ENCODE data around the gene IZUMO1.

The IZUMO1 gene

GRCh38 chr19:48738557-48739403, 7.9 kb downstream of the IZUMO1 start:
- peaks cover 9 to 10% of the 10 kb centered on the region in 2 experiments for H3K4me1 ChIP-seq (ENCODE audit: control insufficient read depth in 1 of 2, insufficient read depth in 2 of 2, low read length in 2 of 2)
- no peaks in the 10 kb centered on the region for H3K36me3 ChIP-seq (ENCODE audit: control insufficient read depth in 1 of 2, insufficient read depth in 2 of 2, low read length in 2 of 2)
- no peak overlapping the region for H3K23ac ChIP-seq (ENCODE audit: low read length)
- peaks cover 16% of the 10 kb centered on the region for H3K27me3 ChIP-seq (ENCODE audit: insufficient read depth, low read length)
- H2AK5ac ChIP-seq (ENCODE audit: low read length) = no peak overlapping the region
- no CpG with 5 or more reads among the region's 96 CpGs for WGBS (ENCODE audit: extremely low coverage, insufficient coverage, insufficient read length)
- H3K9me3 ChIP-seq (ENCODE audit: insufficient read depth, low read depth, low read length) = peaks cover 4% of the 10 kb centered on the region
- peak overlapping the region; percentile 46 for H2BK120ac ChIP-seq (ENCODE audit: insufficient read depth, low read length, poor library complexity)
- H3K4me3 ChIP-seq (ENCODE audit: low read depth, low read length) = peak overlapping the region; percentile 5
- H4K8ac ChIP-seq (ENCODE audit: low read depth, low read length) = peak overlapping the region; percentile 92
- H3K27ac ChIP-seq (ENCODE audit: low read depth, low read length) = no peak overlapping the region
- H3K79me1 ChIP-seq (ENCODE audit: low read length) = peaks cover 8% of the 10 kb centered on the region
- peak overlapping the region; percentile 57 for H2AFZ ChIP-seq (ENCODE audit: insufficient read depth, low read length, poor library complexity)
- H3K79me2 ChIP-seq (ENCODE audit: control insufficient read depth, insufficient read depth, low read length, poor library complexity) = no peaks in the 10 kb centered on the region
- H3K14ac ChIP-seq (ENCODE audit: low read length) = peak overlapping the region; percentile 60
- H4K12ac ChIP-seq (ENCODE audit: low read depth, low read length) = peak overlapping the region; percentile 76
- H3K4ac ChIP-seq (ENCODE audit: low read depth, low read length) = no peak overlapping the region
- peak overlapping the region; percentile 17 for H2BK12ac ChIP-seq (ENCODE audit: low read length)
- H3K18ac ChIP-seq (ENCODE audit: low read length) = peak overlapping the region; percentile 61
- DNase-seq = peak; percentile 85 to 93
- no peak overlapping the region for H2BK5ac ChIP-seq (ENCODE audit: low read depth, low read length, poor library complexity)
- peak overlapping the region; percentile 72 for H3K4me2 ChIP-seq (ENCODE audit: low read length)
- peak overlapping the region; percentile 61 for H4K91ac ChIP-seq (ENCODE audit: low read depth, low read length)
- H3K9ac ChIP-seq (ENCODE audit: low read length) = peak overlapping the region; percentile 68

DNA sequence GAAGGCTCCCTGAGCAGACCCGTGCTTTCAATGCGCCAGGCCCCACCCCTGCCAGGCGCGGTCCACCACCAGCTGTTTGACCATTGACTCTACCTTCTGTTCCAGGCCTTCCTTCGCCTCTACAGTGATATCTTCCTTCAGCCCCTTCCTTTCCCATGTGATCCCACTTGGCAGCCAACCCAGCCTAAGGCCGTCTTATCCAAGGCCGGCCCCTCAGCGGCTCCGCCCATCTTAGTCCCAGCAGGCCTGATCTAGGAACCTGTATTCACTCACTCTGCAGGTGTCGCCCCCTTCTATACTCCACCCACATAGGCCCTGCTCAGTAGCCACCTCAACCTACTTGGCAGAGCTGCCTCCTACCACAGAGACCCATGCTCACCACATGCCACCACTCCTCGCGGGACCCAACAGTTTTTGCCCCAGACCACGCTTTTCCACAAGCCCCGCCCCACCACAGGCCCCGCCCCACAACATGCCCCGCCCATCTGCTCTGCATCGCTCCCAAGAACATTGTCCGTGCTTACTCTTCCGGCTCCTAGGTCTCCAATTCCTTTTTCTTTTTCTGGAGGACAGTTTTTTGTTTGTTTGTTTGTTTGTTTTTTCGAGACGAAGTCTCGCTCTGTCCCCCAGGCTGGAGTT, 9.2 kb downstream of the IZUMO1 start:
- WGBS (ENCODE audit: extremely low coverage, insufficient coverage, insufficient read length) = no CpG with 5 or more reads among the region's 22 CpGs
- Histone ChIP-seq H4K12ac (ENCODE audit: low read depth, low read length) (no peak overlapping the region), H3K4ac (ENCODE audit: low read depth, low read length) (no peak overlapping the region), H3K23ac (ENCODE audit: low read length) (no peak overlapping the region), H4K91ac (ENCODE audit: low read depth, low read length) (no peak overlapping the region), H2AK5ac (ENCODE audit: low read length) (no peak overlapping the region), H3K4me1 (ENCODE audit: control insufficient read depth in 1 of 2, insufficient read depth in 2 of 2, low read length in 2 of 2) (peaks cover 9 to 10% of the 10 kb centered on the region in 2 experiments), H3K14ac (ENCODE audit: low read length) (no peak overlapping the region), H3K27ac (ENCODE audit: low read depth, low read length) (no peak overlapping the region), H3K18ac (ENCODE audit: low read length) (no peak overlapping the region), H3K9ac (ENCODE audit: low read length) (no peak overlapping the region), H4K8ac (ENCODE audit: low read depth, low read length) (no peak overlapping the region), H3K9me3 (ENCODE audit: insufficient read depth, low read depth, low read length) (peaks cover 4% of the 10 kb centered on the region), H3K4me2 (ENCODE audit: low read length) (no peak overlapping the region), H2BK120ac (ENCODE audit: insufficient read depth, low read length, poor library complexity) (no peak overlapping the region), H3K36me3 (ENCODE audit: control insufficient read depth in 1 of 2, insufficient read depth in 2 of 2, low read length in 2 of 2) (no peaks in the 10 kb centered on the region), H2AFZ (ENCODE audit: insufficient read depth, low read length, poor library complexity) (no peak overlapping the region), H2BK12ac (ENCODE audit: low read length) (no peak overlapping the region), H3K79me2 (ENCODE audit: control insufficient read depth, insufficient read depth, low read length, poor library complexity) (no peaks in the 10 kb centered on the region), H3K4me3 (ENCODE audit: low read depth, low read length) (no peak overlapping the region), H2BK5ac (ENCODE audit: low read depth, low read length, poor library complexity) (no peak overlapping the region), H3K27me3 (ENCODE audit: insufficient read depth, low read length) (peaks cover 16% of the 10 kb centered on the region), H3K79me1 (ENCODE audit: low read length) (peaks cover 8% of the 10 kb centered on the region)
- no peak for DNase-seq

DNA sequence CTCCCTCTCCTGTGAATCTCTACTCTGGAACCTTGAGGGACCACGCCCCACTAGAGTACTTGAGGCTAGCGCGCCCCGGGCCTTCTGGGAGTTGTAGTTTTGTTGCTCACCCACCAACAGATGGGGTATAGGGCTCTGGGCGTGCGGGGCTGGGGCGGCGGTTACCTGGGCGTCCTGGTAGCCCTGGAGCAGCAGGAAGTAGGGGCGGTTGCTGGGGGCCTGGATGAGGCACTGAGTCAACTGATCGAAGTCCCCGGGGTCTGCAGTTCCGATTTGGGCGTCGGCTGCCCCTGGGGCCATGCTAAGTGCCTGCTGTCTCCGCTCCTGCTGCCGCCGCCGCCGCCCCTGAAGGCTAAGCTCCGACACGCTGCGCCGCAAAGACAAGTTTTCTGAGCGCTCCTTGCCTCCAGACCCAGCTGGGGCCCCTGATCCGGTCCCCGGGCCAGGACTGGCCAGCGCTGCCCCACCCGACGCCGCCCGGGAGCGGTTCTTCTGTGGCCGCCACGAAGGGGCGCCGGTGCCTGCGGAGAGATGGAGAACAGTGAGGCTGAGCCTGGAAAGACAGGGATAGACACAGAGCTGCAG, 11.6 kb downstream of the IZUMO1 start:
- H3K79me1 ChIP-seq (ENCODE audit: low read length) = peaks cover 8% of the 10 kb centered on the region
- H3K18ac ChIP-seq (ENCODE audit: low read length) = peak overlapping the region; percentile 23
- no peak overlapping the region for H2BK5ac ChIP-seq (ENCODE audit: low read depth, low read length, poor library complexity)
- H3K36me3 ChIP-seq (ENCODE audit: control insufficient read depth in 1 of 2, insufficient read depth in 2 of 2, low read length in 2 of 2) = no peaks in the 10 kb centered on the region
- WGBS (ENCODE audit: extremely low coverage, insufficient coverage, insufficient read length) = no CpG with 5 or more reads among the region's 38 CpGs
- H2BK120ac ChIP-seq (ENCODE audit: insufficient read depth, low read length, poor library complexity) = peak overlapping the region; percentile 34
- H3K23ac ChIP-seq (ENCODE audit: low read length) = no peak overlapping the region
- peak overlapping the region; percentile 59 for H3K4me3 ChIP-seq (ENCODE audit: low read depth, low read length)
- no peaks in the 10 kb centered on the region for H3K79me2 ChIP-seq (ENCODE audit: control insufficient read depth, insufficient read depth, low read length, poor library complexity)
- peak overlapping the region; percentile 51 for H3K14ac ChIP-seq (ENCODE audit: low read length)
- no peak overlapping the region for H3K27ac ChIP-seq (ENCODE audit: low read depth, low read length)
- H3K4ac ChIP-seq (ENCODE audit: low read depth, low read length) = no peak overlapping the region
- H4K91ac ChIP-seq (ENCODE audit: low read depth, low read length) = peak overlapping the region; percentile 4
- H2AFZ ChIP-seq (ENCODE audit: insufficient read depth, low read length, poor library complexity) = peak overlapping the region; percentile 30
- no peak overlapping the region for H2AK5ac ChIP-seq (ENCODE audit: low read length)
- H3K27me3 ChIP-seq (ENCODE audit: insufficient read depth, low read length) = peaks cover 10% of the 10 kb centered on the region
- no peak overlapping the region for H3K9ac ChIP-seq (ENCODE audit: low read length)
- peak overlapping the region; percentile 88 for H3K4me2 ChIP-seq (ENCODE audit: low read length)
- peaks cover 2% of the 10 kb centered on the region for H3K9me3 ChIP-seq (ENCODE audit: insufficient read depth, low read depth, low read length)
- peak overlapping the region; percentile 82 for H4K12ac ChIP-seq (ENCODE audit: low read depth, low read length)
- peak overlapping the region; percentile 79 for H4K8ac ChIP-seq (ENCODE audit: low read depth, low read length)
- H2BK12ac ChIP-seq (ENCODE audit: low read length) = no peak overlapping the region
- peaks cover 9 to 10% of the 10 kb centered on the region in 2 experiments for H3K4me1 ChIP-seq (ENCODE audit: control insufficient read depth in 1 of 2, insufficient read depth in 2 of 2, low read length in 2 of 2)
- peak; percentile 64 to 73 for DNase-seq

- H2BK120ac ChIP-seq (ENCODE audit: insufficient read depth, low read length, poor library complexity) = no peak overlapping the region
- no peak overlapping the region for H3K18ac ChIP-seq (ENCODE audit: low read length)
- H2BK5ac ChIP-seq (ENCODE audit: low read depth, low read length, poor library complexity) = no peak overlapping the region
- no peaks in the 10 kb centered on the region for H3K79me2 ChIP-seq (ENCODE audit: control insufficient read depth, insufficient read depth, low read length, poor library complexity)
- H2AK5ac ChIP-seq (ENCODE audit: low read length) = no peak overlapping the region
- H3K14ac ChIP-seq (ENCODE audit: low read length) = no peak overlapping the region
- no peaks in the 10 kb centered on the region for H3K36me3 ChIP-seq (ENCODE audit: control insufficient read depth in 1 of 2, insufficient read depth in 2 of 2, low read length in 2 of 2)
- no CpG with 5 or more reads among the region's 9 CpGs for WGBS (ENCODE audit: extremely low coverage, insufficient coverage, insufficient read length)
- no peaks in the 10 kb centered on the region for H3K9me3 ChIP-seq (ENCODE audit: insufficient read depth, low read depth, low read length)
- peaks cover 8% of the 10 kb centered on the region for H3K79me1 ChIP-seq (ENCODE audit: low read length)
- no peak overlapping the region for H3K9ac ChIP-seq (ENCODE audit: low read length)
- H3K27ac ChIP-seq (ENCODE audit: low read depth, low read length) = no peak overlapping the region
- no peak overlapping the region for H4K91ac ChIP-seq (ENCODE audit: low read depth, low read length)
- no peak for DNase-seq
- no peak overlapping the region for H4K8ac ChIP-seq (ENCODE audit: low read depth, low read length)
- no peak overlapping the region for H3K4ac ChIP-seq (ENCODE audit: low read depth, low read length)
- H3K4me3 ChIP-seq (ENCODE audit: low read depth, low read length) = no peak overlapping the region
- H3K27me3 ChIP-seq (ENCODE audit: insufficient read depth, low read length) = peaks cover 5% of the 10 kb centered on the region
- H2AFZ ChIP-seq (ENCODE audit: insufficient read depth, low read length, poor library complexity) = no peak overlapping the region
- peak overlapping the region; percentile 88 for H3K4me2 ChIP-seq (ENCODE audit: low read length)
- peaks cover 9 to 10% of the 10 kb centered on the region in 2 experiments for H3K4me1 ChIP-seq (ENCODE audit: control insufficient read depth in 1 of 2, insufficient read depth in 2 of 2, low read length in 2 of 2)
- H2BK12ac ChIP-seq (ENCODE audit: low read length) = no peak overlapping the region
- H3K23ac ChIP-seq (ENCODE audit: low read length) = no peak overlapping the region
- H4K12ac ChIP-seq (ENCODE audit: low read depth, low read length) = no peak overlapping the region
Measured at GRCh38 chr19:48734625-48735024, 12.1 kb downstream of the IZUMO1 start.

Data from trophoblast cell (in vitro differentiated cells and primary cell).